ENCODE measurements around the gene NME3.
"Not testable (repeated sequence)": the region's sequence is repeated elsewhere in the genome, so short reads cannot be mapped to it uniquely, and the experiment has no call there.

NME3 gene

GRCh38 chr16:1809281-1809801 lies 38.0 kb upstream of the NME3 start:
- H3K36me3 ChIP-seq (ENCODE audit: control insufficient read depth, insufficient read depth, low read length): no peaks in the 10 kb centered on the region
- no peak for TF ChIP-seq CTCF (IDR thresholded peaks at IDR 0.05)

DNA sequence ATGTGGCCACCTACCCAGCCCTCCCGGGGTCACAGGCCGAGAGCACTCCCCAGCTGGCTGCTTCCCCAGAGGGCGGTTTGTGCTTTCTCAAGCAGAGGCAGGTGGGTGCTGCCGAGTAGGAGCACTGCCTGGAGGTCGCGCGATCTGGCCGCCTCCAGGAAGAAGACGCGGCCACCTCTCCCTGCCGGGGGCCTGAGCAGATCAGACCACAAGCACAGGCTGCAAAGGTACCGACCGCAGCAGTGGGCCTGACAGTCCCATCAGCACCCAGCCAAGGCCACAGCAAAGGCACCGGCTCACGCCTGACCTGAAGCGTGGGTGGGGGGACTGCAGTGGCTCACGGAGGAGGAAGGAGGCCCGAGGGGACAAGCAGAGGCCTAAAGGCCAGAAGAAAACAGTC lies 37.3 kb upstream of the NME3 start:
- no peak overlapping the region for H3K4me3 ChIP-seq (ENCODE audit: low read depth, low read length)
- H3K27me3 ChIP-seq (ENCODE audit: control insufficient read depth, insufficient read depth, low read length): no peaks in the 10 kb centered on the region
- H2AFZ ChIP-seq: no peak overlapping the region
- no peaks in the 10 kb centered on the region for H3K36me3 ChIP-seq (ENCODE audit: control insufficient read depth, insufficient read depth, low read length)
- no peak overlapping the region for H3K27ac ChIP-seq
- no peaks in the 10 kb centered on the region for H3K9me3 ChIP-seq (ENCODE audit: control insufficient read depth, low read length)
- H3K4me1 ChIP-seq: no peaks in the 10 kb centered on the region
- H3K4me2 ChIP-seq (ENCODE audit: low read length): no peak overlapping the region
- no peak for TF ChIP-seq CTCF (IDR thresholded peaks at IDR 0.05)
- H3K79me2 ChIP-seq: peaks cover 16% of the 10 kb centered on the region
- H3K9ac ChIP-seq: no peak overlapping the region

More at GRCh38 chr16:1809281-1809801, 38.0 kb upstream of the NME3 start:
- Histone ChIP-seq H3K27me3 (ENCODE audit: control insufficient read depth, insufficient read depth, low read length) (no peaks in the 10 kb centered on the region), H3K4me3 (ENCODE audit: low read depth, low read length) (no peak overlapping the region), H3K9ac (no peak overlapping the region), H3K79me2 (peaks cover 16% of the 10 kb centered on the region), H2AFZ (no peak overlapping the region), H3K4me2 (ENCODE audit: low read length) (no peak overlapping the region), H3K4me1 (no peaks in the 10 kb centered on the region), H3K9me3 (ENCODE audit: control insufficient read depth, low read length) (no peaks in the 10 kb centered on the region), H3K27ac (no peak overlapping the region)

DNA sequence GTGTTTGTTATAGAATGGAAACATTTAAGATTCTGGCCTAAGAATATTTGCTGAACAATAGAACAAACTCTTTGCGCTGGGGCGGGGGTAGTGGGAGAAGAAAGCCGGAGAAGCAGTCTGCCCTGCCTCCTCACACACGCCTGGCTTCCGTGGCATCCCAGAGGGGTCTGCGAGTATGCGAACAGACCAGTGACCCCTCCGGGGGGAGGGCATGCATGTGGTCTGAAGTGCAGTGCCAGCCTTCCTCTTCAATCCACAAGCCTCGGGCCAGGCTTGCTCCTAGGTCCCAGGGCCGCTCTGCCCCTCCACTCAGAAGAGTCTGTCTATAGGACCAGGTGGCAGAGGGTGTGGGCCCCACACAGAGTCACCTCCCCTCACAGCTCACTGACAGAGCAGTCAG lies 36.3 kb upstream of the NME3 start:
- no peaks in the 10 kb centered on the region for H3K27me3 ChIP-seq (ENCODE audit: control insufficient read depth, insufficient read depth, low read length)
- H3K4me2 ChIP-seq (ENCODE audit: low read length): no peak overlapping the region
- H3K9me3 ChIP-seq (ENCODE audit: control insufficient read depth, low read length): no peaks in the 10 kb centered on the region
- no peaks in the 10 kb centered on the region for H3K4me1 ChIP-seq
- no peak for TF ChIP-seq CTCF (IDR thresholded peaks at IDR 0.05)
- H3K4me3 ChIP-seq (ENCODE audit: low read depth, low read length): no peak overlapping the region
- no peak overlapping the region for H2AFZ ChIP-seq
- no peak overlapping the region for H3K9ac ChIP-seq
- no peaks in the 10 kb centered on the region for H3K36me3 ChIP-seq (ENCODE audit: control insufficient read depth, insufficient read depth, low read length)
- H3K79me2 ChIP-seq: peaks cover 16% of the 10 kb centered on the region
- no peak overlapping the region for H3K27ac ChIP-seq

- Histone ChIP-seq H3K4me3 (ENCODE audit: low read depth, low read length) (no peak overlapping the region), H3K9me3 (ENCODE audit: control insufficient read depth, low read length) (no peaks in the 10 kb centered on the region), H2AFZ (no peak overlapping the region), H3K79me2 (no peaks in the 10 kb centered on the region), H3K27me3 (ENCODE audit: control insufficient read depth, insufficient read depth, low read length) (no peaks in the 10 kb centered on the region), H3K36me3 (ENCODE audit: control insufficient read depth, insufficient read depth, low read length) (no peaks in the 10 kb centered on the region), H3K4me2 (ENCODE audit: low read length) (no peak overlapping the region), H3K27ac (no peak overlapping the region), H3K4me1 (no peaks in the 10 kb centered on the region), H3K9ac (no peak overlapping the region)
- no peak for TF ChIP-seq CTCF (IDR thresholded peaks at IDR 0.05)
Measured at GRCh38 chr16:1800701-1801100, 29.4 kb upstream of the NME3 start.

GRCh38 chr16:1799263-1799662 lies 27.9 kb upstream of the NME3 start:
- not testable (repeated sequence) for H3K27ac ChIP-seq; H3K9me3 ChIP-seq (ENCODE audit: control insufficient read depth, low read length); H3K27me3 ChIP-seq (ENCODE audit: control insufficient read depth, insufficient read depth, low read length); H3K4me3 ChIP-seq (ENCODE audit: low read depth, low read length); H3K4me2 ChIP-seq (ENCODE audit: low read length); H3K4me1 ChIP-seq; H3K36me3 ChIP-seq (ENCODE audit: control insufficient read depth, insufficient read depth, low read length); H3K9ac ChIP-seq; H3K79me2 ChIP-seq; H2AFZ ChIP-seq
